Neural cell (in vitro differentiated cells): ENCODE results near the gene TENT4B.

Experiments used
- CTCF ChIP-seq: fragments of 450-650 bp; IDR thresholded peaks from 2 replicates; pipeline ENCODE4 v1.5.1; 2014; ENCODE audit warnings: antibody characterized with exemption, mild to moderate bottlenecking, moderate library complexity; ENCODE audit not compliant: poor library complexity, severe bottlenecking
- EP300 ChIP-seq: fragments of 450-650 bp; conservative IDR thresholded peaks from 2 replicates; pipeline ENCODE4 v1.6.1; 2014; ENCODE audit warnings: antibody characterized with exemption, mild to moderate bottlenecking, moderate library complexity; ENCODE audit not compliant: poor library complexity, severe bottlenecking
- POLR2AphosphoS5 ChIP-seq: IDR thresholded peaks from 2 replicates; pipeline ENCODE4 v1.6.1; 2012
- RAD21 ChIP-seq: fragments of 450-650 bp; conservative IDR thresholded peaks from 2 replicates; pipeline ENCODE4 v1.6.1; 2014; ENCODE audit warnings: antibody characterized with exemption, mild to moderate bottlenecking, moderate library complexity
- SMC3 ChIP-seq: fragments of 450-650 bp; conservative IDR thresholded peaks from 2 replicates; pipeline ENCODE4 v1.6.1; 2014; ENCODE audit warnings: antibody characterized with exemption, mild to moderate bottlenecking, moderate library complexity; ENCODE audit not compliant: poor library complexity
- TAF1 ChIP-seq: IDR thresholded peaks from 2 replicates; pipeline ENCODE4 v1.6.1; 2012; ENCODE audit warnings: low read depth

GRCh38 chr16:50209546-50210265 lies 56.6 kb downstream of the TENT4B start:
- TF ChIP-seq CTCF, result no peak
- no peak for TF ChIP-seq TAF1
- no peak for TF ChIP-seq EP300
- TF ChIP-seq POLR2AphosphoS5, result no peak
- TF ChIP-seq SMC3, result no peak
- no peak for TF ChIP-seq RAD21
